Measurements from ENCODE around the gene THSD4.

THSD4 gene

GRCh38 chr15:71688509-71689094 lies 573.3 kb downstream of the THSD4 start:
- no peak for DNase-seq (ENCODE audit: low read depth)

DNA sequence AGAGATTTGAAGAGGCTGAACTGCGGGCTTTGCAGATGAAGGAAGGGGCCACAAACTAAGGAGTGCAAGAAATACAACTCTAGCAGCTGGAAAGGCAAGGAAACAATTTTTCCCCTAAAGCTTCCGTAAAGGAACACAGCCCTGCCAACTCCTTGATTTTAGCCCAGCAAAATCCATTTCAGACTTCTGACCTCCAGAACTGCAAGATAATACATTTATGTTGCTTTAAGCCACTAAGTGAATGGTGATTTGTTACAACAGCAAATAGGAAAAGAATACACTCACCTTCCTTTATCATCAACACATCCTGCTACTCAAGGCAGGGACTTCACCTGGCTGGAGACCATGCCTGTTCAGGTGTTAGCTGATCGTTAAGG lies 575.8 kb downstream of the THSD4 start:
- no peak for DNase-seq (ENCODE audit: low read depth)

DNA sequence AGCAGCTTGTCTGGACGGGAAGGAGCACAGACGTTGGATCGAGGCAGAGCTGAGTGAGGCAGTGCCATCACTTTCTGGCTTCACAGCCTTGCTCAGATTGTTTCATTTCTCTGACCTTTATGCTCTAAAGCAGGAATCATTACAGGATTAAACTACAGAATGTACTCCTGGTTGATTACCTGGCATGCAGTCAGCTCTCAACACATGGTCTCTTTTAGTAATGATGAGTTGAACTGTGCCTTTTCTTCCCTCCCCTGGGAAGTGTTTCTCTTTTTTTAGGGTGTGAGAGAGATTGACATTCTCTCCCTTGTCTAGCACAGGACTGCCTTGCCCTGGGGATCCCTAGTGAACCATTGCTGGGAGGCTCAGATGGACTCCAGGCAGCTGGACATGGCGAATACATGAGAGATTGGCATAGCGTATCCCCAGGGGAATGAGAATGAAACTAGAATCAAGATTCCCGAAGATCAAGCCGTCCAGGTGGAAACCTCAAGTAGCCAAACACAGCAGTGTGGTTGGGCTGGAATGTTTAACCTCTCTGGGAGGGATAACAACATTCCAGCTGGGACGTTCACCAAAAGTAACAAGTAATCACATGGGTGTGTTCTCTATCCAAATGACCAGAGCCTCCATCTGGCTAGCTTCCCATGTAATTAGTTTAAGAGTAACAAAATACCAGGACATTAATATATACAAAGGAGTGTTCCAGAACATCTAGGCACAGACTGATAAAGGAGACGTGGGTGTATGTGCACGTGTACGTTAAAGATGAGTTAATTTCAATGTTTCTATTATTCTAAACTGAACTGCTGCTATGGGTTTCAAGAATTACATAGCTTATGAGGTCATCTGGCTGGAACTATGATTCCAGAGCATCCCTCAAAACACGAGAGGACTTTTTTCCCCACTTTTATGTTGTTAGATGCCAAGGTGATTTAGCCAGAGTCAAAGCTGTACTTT lies 576.5 kb downstream of the THSD4 start:
- DNase-seq (ENCODE audit: low read depth) = no peak

DNA sequence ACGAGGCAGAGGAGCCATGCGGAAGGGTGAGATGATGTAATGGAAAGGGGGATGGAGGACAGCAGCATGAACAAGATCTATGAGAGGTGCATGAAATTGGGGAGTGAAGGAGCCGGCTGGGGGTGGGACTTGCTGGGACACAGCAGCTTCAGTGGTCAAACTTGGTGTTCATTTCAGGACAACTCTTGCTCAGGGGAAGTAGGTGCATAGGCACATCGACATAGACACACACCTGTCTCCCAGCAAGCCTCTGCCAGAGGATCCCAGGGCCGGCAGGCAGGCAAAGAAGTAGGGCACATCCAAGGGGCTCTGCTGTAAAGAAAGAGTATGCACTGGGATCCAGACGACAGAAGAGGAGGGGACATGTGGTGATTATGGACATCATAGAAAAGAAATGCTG lies 582.0 kb downstream of the THSD4 start:
- no peak for DNase-seq (ENCODE audit: low read depth)

GRCh38 chr15:71698030-71698429 lies 582.8 kb downstream of the THSD4 start:
- DNase-seq (ENCODE audit: low read depth) = no peak

DNA sequence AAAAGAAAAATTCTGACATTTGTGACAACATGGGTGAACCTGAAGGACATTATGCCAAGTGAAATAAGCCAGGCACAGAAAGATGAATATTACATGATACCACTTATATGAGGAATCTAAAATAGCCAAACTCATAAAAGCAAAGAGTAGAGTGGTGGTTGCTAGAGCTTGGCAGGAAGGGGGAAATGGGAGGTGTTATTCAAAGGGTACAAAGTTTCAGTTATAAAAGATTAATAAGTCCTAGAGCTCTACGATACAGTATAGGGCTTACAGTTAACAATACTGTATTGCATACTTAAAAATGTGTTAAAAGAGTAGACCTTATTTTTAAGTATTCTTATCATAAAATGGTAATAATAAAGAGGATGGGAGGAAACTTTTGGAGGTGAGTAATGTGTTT lies 583.5 kb downstream of the THSD4 start:
- no peak for DNase-seq (ENCODE audit: low read depth)

DNA sequence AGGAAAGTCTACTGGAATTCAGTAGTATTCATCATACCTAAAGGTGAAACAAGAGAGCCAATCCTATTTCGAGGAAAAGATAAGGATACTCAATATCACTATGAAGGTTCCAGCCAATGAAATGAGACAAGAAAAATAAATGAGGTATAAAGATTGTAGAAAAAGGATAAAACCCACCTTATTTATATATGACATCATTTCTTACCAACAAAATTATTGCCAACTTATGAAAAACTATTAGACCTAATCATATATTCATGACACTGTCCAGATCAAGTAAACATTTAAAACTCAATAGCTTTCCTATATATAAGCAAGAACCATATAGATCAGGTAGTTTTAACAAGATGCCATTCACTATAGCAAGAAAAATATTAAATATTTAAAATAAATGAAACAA lies 584.7 kb downstream of the THSD4 start:
- no peak for DNase-seq (ENCODE audit: low read depth)

GRCh38 chr15:71701808-71702207 lies 586.5 kb downstream of the THSD4 start:
- DNase-seq (ENCODE audit: low read depth) = no peak

- no peak for DNase-seq (ENCODE audit: low read depth)
These were observed 587.2 kb downstream of the THSD4 start for GRCh38 chr15:71702496-71702895.

DNA sequence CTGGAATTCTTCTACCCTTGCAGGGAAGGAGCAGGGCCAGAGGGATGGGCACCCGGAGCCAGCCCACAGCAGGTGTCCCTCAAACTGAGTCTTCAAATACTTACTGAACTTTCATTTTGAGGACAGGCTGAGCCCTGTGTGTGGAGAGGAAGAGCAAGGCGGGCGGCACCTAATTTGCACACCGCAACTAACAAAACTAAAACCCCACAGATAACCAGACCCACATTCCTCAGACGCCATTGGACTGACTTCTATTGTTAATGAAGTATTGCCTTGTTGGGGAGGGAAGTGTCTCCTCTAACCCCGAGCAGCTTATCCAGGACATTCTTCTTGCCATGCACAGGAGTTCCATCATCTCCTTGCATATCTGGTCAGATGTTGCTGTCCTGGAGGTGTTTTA lies 589.9 kb downstream of the THSD4 start:
- DNase-seq (ENCODE audit: low read depth) = no peak

DNA sequence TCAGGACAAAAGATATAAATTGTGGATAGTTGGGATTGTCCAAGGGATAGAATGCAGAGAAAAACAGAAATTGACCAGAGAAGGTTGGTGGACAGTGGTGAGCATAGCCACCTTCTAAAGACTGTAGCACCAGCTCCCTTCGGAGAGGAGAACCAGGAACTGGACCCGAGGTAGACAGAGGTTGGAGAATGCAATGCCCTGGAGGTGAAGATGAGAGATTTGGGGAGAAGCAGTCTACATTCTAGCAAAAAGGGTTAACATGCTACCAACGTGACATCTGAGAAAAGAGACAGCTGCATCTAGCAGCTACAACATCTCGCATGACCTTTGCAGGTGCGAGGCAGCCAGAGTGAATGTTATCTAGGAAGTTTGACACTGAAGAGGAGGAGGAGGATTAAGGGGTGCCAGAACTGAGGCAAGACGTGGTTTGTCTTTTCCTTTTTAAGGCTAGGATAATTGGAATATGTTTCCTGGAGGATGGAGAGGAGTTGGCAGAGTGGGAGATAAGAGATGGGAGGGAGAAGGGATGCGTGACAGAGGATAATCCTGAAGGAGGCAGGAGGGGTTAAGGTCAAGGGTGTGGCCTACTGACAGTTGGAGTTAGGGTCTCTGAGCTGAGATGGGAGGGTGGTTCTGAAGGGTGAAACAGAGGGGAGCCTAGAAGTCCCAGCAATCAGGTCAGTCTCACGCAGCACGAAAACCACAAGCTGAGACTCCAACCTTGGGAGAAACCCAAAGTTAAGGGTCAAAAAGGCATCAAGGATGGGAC lies 591.4 kb downstream of the THSD4 start:
- no peak for DNase-seq (ENCODE audit: low read depth)

DNA sequence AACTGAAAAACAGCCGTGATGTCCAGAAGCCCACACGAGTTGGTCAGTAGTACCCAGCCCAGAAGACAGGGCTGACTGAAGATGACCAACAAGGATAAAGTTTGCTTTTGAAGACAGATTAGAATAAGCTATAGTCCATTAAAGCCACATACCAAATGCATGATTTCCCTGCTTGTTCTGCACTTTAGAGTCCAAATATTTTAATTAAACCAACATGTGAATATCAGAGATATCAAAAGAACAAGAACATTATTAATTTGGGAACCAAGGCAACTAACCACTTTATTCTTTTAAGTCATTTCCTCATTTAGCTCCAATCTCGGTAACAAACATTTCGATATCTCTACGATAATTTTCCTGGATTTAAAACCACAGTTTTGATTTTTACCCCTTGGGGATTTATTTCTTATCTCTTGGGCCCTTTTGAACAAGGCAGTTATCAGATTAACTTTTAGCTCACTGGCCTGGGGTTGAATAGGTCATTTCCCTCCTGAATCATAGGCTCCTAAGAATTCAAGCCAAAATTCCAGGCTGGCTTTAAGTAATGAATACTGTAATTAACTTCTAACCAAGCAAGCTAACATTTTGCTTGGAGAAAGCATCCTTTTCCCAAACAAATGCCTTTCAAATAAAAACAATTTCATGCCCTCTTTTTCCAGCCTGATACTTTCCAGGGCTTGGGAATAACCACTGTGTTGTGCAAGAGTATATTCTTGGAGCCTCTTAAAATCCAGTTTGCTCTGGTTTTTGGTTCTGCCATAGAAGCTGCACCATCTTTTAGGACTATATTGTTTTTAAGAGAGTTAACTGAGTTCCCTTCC lies 592.2 kb downstream of the THSD4 start:
- DNase-seq (ENCODE audit: low read depth) = no peak

DNA sequence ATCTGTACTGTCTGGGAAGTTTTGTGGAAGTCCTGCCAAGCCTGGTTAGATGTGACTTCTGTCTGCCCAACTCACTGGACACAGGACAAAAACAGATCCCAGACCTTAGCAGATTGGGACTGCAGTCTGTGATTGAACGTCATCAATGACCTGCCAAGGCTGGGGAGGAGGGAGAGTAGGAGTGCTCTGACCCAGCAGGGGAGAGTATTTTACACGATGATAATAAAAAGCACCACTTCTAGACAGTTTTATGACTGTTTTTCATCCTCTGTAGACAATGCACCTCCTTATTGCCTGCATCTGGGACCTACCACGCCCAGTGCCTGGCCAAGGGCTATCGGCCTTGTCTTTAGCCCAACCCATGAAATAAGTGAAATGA lies 592.8 kb downstream of the THSD4 start:
- DNase-seq (ENCODE audit: low read depth) = no peak

- DNase-seq (ENCODE audit: low read depth) = no peak
These were observed 593.5 kb downstream of the THSD4 start for GRCh38 chr15:71708741-71709140.

GRCh38 chr15:71709808-71710418 lies 594.6 kb downstream of the THSD4 start:
- DNase-seq (ENCODE audit: low read depth) = no peak

- DNase-seq (ENCODE audit: low read depth) = no peak
These were observed 596.9 kb downstream of the THSD4 start for GRCh38 chr15:71712182-71712581.

- no peak for DNase-seq (ENCODE audit: low read depth)
These were observed 598.0 kb downstream of the THSD4 start for GRCh38 chr15:71713191-71713809.

DNA sequence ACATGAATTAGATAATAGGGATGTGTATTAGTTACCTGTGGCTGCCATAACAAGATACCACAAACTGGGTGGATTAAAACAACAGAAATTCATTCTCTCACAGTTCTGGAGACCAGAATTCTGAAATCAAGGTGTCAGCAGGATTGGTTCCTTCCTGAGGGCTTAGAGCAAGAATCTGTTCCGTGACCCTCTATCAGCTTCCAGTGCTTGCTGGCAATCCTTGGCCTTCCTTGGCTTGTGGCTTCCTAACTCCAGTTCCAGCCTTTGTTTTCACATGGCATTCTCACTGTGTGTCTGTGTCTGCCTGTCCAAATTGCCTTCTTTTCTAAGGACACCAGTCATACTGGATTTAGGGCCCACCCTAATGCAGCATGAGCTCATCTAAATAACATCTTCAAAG lies 600.6 kb downstream of the THSD4 start:
- DNase-seq (ENCODE audit: low read depth) = no peak

- DNase-seq (ENCODE audit: low read depth) = no peak
These were observed 601.7 kb downstream of the THSD4 start for GRCh38 chr15:71716990-71717389.

GRCh38 chr15:71718116-71718910 lies 603.0 kb downstream of the THSD4 start:
- no peak for DNase-seq (ENCODE audit: low read depth)
